ENCODE results near the gene GATC. TPM values are rescaled to one million over a fixed set of nuclear protein-coding genes. Genes with fewer than 3 reads are reported as not detected.

GATC gene
- total and polyA plus RNA-seq, 2 donors (not counting 1 experiment from before 2014, with no cell fraction given) = 15.0 to 26.0 TPM

- no peak for DNase-seq
- Mint-ChIP-seq H3K9me3 (ENCODE audit: insufficient read depth) (no peaks in the 10 kb centered on the region), H3K27ac (no peak overlapping the region), H3K4me3 (no peak overlapping the region), H3K4me1 (no peaks in the 10 kb centered on the region), H3K27me3 (peaks cover 30% of the 10 kb centered on the region)
- Histone ChIP-seq H3K79me2 (ENCODE audit: control insufficient read depth, insufficient read depth, low read length) (no peaks in the 10 kb centered on the region), H3K9ac (ENCODE audit: low read length) (no peak overlapping the region), H4K20me1 (ENCODE audit: control insufficient read depth, insufficient read depth, low read length, poor library complexity, severe bottlenecking) (no peaks in the 10 kb centered on the region), H3K36me3 (replicated peaks in 1 of 2; ENCODE audit: control extremely low read depth in 1 of 2, control insufficient read depth in 1 of 2, extremely low read depth in 1 of 2, insufficient read depth in 2 of 2, low read length in 1 of 2) (no peaks in the 10 kb centered on the region), H3K4me1 (ENCODE audit: control insufficient read depth in 2 of 2, insufficient read depth in 2 of 2, low read length in 2 of 2) (no peaks in the 10 kb centered on the region), H2AFZ (ENCODE audit: insufficient read depth, low read depth, low read length, poor library complexity, severe bottlenecking) (no peak overlapping the region), H3K27me3 (replicated peaks in 1 of 4; ENCODE audit: control extremely low read depth in 1 of 4, control insufficient read depth in 3 of 4, insufficient read depth in 4 of 4, low read length in 3 of 4) (peaks cover 0 to 6% (median 1%) of the 10 kb centered on the region in 4 experiments), H3K4me2 (replicated peaks; ENCODE audit: low read depth, low read length, poor library complexity, severe bottlenecking) (no peak overlapping the region), H3K4me3 (ENCODE audit: control extremely low read depth in 1 of 5, extremely low read depth in 1 of 5, insufficient read depth in 1 of 5, low read depth in 2 of 5, low read length in 4 of 5) (no peak overlapping the region), H3K9me3 (ENCODE audit: control extremely low read depth in 1 of 3, control insufficient read depth in 2 of 3, insufficient read depth in 1 of 3, low read length in 2 of 3) (no peaks in the 10 kb centered on the region), H3K27ac (ENCODE audit: low read length in 2 of 2) (no peak overlapping the region)
- CTCF ChIA-PET = interaction anchor here (0.5 to 0.6 kb wide), 2 partner anchors 14 to 613 kb away, joined by 3 to 4 read pairs; no protein-coding TSS in a partner anchor
- POLR2A ChIA-PET = no interaction called here
- ATAC-seq (ENCODE audit: low read depth) = no peak
- intact Hi-C loops (cut with micrococcal nuclease) = no loop called here
- 83% methylated on average over 2 of the region's 7 CpGs for WGBS (ENCODE audit: insufficient coverage)
- TF ChIP-seq CTCF (IDR thresholded peaks at IDR 0.05) = no peak
- no peak for TF ChIP-seq EZH2 (IDR thresholded peaks at IDR 0.05; ENCODE audit: borderline replicate concordance, insufficient read depth, low read depth, low read length, poor library complexity, severe bottlenecking)
Observed at GRCh38 chr12:120416490-120417216, 29.6 kb upstream of the GATC start.

GRCh38 chr12:120417917-120418580 lies 28.2 kb upstream of the GATC start:
- CTCF ChIA-PET = interaction anchor here (1.0 kb wide), 1 partner anchor 12 kb away, joined by 4 read pairs; no protein-coding TSS in a partner anchor
- no peaks in the 10 kb centered on the region for H4K20me1 ChIP-seq (ENCODE audit: control insufficient read depth, insufficient read depth, low read length, poor library complexity, severe bottlenecking)
- no peak overlapping the region for H3K27ac ChIP-seq (ENCODE audit: low read length in 2 of 2)
- DNase-seq (no peak), ATAC-seq (ENCODE audit: low read depth) (no peak)
- no peaks in the 10 kb centered on the region for H3K79me2 ChIP-seq (ENCODE audit: control insufficient read depth, insufficient read depth, low read length)
- H2AFZ ChIP-seq (ENCODE audit: insufficient read depth, low read depth, low read length, poor library complexity, severe bottlenecking) = no peak overlapping the region
- POLR2A ChIA-PET = interaction anchor here (0.5 kb wide), 1 partner anchor 1317 kb away, joined by 4 read pairs; no protein-coding TSS in a partner anchor
- peaks cover 23% of the 10 kb centered on the region for H3K27me3 Mint-ChIP-seq
- intact Hi-C loops (cut with micrococcal nuclease) = no loop called here
- no peak overlapping the region for H3K27ac Mint-ChIP-seq
- no peaks in the 10 kb centered on the region for H3K36me3 ChIP-seq (replicated peaks in 1 of 2; ENCODE audit: control extremely low read depth in 1 of 2, control insufficient read depth in 1 of 2, extremely low read depth in 1 of 2, insufficient read depth in 2 of 2, low read length in 1 of 2)
- H3K4me1 Mint-ChIP-seq = no peaks in the 10 kb centered on the region
- 100% methylated on average over 2 of the region's 4 CpGs for WGBS (ENCODE audit: insufficient coverage)
- no peaks in the 10 kb centered on the region for H3K9me3 ChIP-seq (ENCODE audit: control extremely low read depth in 1 of 3, control insufficient read depth in 2 of 3, insufficient read depth in 1 of 3, low read length in 2 of 3)
- no peak overlapping the region for H3K4me3 Mint-ChIP-seq
- H3K27me3 ChIP-seq (replicated peaks in 1 of 4; ENCODE audit: control extremely low read depth in 1 of 4, control insufficient read depth in 3 of 4, insufficient read depth in 4 of 4, low read length in 3 of 4) = peaks cover 0 to 6% (median 1%) of the 10 kb centered on the region in 4 experiments
- TF ChIP-seq CTCF (IDR thresholded peaks at IDR 0.05) (no peak), EZH2 (IDR thresholded peaks at IDR 0.05; ENCODE audit: borderline replicate concordance, insufficient read depth, low read depth, low read length, poor library complexity, severe bottlenecking) (no peak)
- H3K9me3 Mint-ChIP-seq (ENCODE audit: insufficient read depth) = no peaks in the 10 kb centered on the region
- H3K4me3 ChIP-seq (ENCODE audit: control extremely low read depth in 1 of 5, extremely low read depth in 1 of 5, insufficient read depth in 1 of 5, low read depth in 2 of 5, low read length in 4 of 5) = no peak overlapping the region
- H3K9ac ChIP-seq (ENCODE audit: low read length) = no peak overlapping the region
- no peaks in the 10 kb centered on the region for H3K4me1 ChIP-seq (ENCODE audit: control insufficient read depth in 2 of 2, insufficient read depth in 2 of 2, low read length in 2 of 2)
- H3K4me2 ChIP-seq (replicated peaks; ENCODE audit: low read depth, low read length, poor library complexity, severe bottlenecking) = no peak overlapping the region
